GM10847 (cell line): Measurements from ENCODE around the gene GLRX.

Experiments used
- POLR2A ChIP-seq: IDR thresholded peaks from 2 replicates; pipeline ENCODE4 v1.6.1; 2011; ENCODE audit not compliant: insufficient read length; ENCODE audit errors: extremely low read depth

The GLRX gene

GRCh38 chr5:95857185-95857945 lies 34.8 kb upstream of the GLRX start:
- TF ChIP-seq POLR2A: no peak

DNA sequence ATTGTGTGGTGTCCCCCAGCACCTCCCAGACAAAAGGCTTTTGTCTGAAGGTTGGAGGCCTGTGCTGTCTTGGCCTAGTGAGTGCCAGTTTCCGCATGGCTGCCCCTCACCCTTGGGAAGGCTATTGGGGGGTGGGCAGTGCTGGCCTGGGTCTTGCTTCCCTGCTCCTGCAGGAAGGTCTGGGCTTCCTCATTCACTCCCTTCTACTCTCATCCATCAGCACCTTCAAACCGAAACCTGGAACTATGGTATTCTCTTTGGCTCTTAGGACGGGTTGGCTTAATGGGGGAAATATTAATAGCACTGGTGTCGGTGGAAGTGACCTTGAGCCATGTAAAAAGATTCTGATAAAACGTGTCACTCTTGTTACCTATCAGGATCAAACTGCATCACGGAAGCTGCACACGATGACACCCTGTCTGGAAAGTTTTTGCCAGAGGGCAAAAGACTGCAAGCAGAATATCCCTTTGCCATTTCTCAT lies 34.0 kb upstream of the GLRX start:
- no peak for TF ChIP-seq POLR2A

GRCh38 chr5:95853490-95853889 lies 31.0 kb upstream of the GLRX start:
- no peak for TF ChIP-seq POLR2A

DNA sequence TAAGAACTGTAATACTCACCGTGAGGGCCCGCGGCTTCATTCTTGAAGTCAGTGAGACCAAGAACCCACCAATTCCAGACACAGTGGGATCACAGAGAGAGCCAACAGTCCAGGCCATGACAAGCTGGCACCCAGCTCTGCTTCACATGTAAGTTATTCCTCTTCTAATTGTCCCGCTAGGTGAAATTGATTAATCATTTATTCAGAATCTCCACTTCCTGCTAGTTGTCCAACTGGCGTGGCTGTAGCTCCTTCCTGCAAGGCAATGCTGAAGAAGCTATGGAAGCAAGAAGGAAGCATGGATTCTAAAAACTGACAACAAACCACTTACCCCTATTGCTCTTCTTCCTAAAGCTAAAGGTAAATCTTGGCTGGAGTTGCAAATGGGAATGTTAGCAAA lies 30.0 kb upstream of the GLRX start:
- TF ChIP-seq POLR2A: no peak

GRCh38 chr5:95850391-95850894 lies 27.9 kb upstream of the GLRX start:
- TF ChIP-seq POLR2A: no peak

- TF ChIP-seq POLR2A: no peak
Observed at GRCh38 chr5:95848701-95849100, 26.2 kb upstream of the GLRX start.

DNA sequence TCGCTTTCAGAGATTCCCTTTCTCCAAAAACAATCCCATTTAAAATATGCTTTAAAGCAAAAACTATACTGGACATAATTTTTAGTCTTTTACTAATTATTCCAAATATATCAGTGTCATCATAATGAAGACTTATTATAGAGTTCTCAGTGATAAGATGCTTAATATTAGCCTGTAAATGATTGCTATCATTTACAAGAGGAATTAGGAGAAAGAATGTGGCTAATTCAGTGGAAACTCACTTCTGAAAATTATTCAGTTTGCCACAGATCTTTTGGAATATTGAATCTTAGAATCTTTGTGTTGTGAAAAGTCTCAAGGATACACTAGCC lies 24.7 kb upstream of the GLRX start:
- TF ChIP-seq POLR2A: no peak

DNA sequence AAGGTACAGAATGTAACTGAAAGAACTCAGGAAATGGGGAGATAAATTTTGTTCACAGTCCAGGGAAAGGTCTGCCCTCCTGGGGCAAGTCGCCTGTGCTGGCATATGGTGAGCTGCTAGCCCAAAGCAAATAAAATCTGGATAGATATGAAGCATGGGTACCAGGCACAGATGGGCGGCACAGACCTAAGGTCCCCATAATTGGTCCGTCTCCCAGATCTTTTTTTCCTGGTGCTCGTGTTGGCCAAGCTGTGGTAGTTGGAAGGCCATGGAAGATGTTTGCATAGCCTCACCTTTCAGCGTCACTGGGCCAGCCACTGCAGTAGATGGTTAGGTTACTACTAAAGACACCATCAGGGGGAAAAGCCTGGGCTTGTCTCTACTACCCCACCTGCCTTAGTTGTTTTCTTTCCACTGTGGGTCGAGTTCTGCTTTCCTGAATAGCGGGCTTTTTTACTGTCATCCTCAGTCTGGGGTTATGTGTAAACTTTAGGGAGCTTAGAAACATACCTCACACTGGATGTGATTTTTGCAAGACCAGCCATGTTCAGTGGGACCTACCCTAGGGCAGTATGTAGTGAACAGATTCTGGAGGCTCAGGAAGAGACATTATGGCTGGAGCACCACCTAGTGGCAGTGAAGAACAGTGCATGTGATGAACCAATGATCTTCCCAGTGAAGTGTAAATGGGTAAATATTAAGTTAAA lies 24.2 kb upstream of the GLRX start:
- TF ChIP-seq POLR2A: no peak

GRCh38 chr5:95845391-95845790 lies 22.9 kb upstream of the GLRX start:
- TF ChIP-seq POLR2A: no peak

- no peak for TF ChIP-seq POLR2A
Observed at GRCh38 chr5:95843733-95844223, 21.3 kb upstream of the GLRX start.

DNA sequence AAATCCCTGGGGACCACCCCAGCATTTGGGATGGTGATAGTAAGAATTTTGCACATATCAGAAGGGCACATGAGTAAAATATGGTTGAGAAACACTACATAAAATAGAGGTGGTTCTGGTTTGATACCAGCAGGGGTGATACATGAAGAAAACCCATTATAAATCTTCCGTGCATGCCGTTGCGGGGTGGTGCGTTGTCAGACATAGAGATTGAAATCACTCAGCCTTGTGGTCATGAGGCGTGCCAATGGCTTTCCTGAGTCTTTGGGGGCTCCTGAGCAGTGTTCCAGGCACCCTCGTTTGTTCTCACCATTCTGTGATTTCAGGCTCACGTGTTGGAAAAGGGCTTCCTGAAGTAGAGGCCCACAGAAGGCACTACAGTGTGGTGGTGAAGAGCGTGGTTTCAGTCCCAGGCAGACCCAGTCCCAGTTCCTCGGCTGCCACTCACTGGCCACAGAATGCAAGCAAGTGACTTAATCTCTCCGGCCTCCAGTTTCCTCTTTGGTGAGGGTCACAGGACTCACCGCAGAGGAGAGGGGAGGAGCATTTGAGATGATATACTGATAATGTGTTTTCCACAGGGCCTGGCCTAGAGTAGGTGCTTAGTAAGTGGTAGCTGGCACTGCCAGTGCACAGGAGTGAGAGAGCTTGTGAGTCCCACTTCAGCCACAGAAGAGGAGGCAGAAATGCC lies 20.5 kb upstream of the GLRX start:
- no peak for TF ChIP-seq POLR2A

- TF ChIP-seq POLR2A: no peak
Observed at GRCh38 chr5:95841914-95842812, 19.6 kb upstream of the GLRX start.

DNA sequence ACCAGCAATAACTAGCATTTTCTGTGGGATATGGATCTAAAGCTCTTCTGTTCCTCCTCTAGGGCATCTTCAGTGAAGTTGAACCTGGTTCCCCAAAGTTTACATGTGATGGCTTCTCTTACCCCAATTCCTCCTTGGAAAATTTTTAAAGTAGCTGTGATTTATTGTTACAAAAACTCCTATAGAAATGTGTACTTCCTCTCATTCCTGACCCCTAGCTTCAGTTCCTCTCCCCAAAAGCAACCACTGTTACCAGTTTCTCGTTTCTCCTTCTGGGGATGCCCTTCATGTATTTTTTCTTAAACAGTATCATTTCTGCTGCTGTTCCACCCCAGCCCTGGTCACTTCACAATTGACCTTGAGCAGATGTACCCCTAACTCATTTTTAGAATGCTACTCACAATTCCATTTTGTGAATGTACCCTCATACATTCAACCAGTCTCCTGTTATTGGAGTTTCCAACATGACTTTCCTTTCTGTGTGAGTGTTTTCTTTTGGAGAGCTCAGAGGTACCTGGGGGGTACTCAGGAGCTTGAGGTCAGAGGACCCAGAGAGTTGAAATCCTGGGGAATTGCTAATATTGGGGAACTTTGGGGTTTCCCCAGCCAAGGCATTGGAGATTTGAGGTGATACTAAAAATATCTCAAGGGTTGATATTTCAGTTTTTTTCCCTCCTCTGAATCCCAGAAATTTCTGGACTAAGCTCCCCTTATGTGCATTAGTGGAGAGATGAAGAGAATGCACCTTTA lies 18.6 kb upstream of the GLRX start:
- no peak for TF ChIP-seq POLR2A

GRCh38 chr5:95839658-95840057 lies 17.1 kb upstream of the GLRX start:
- TF ChIP-seq POLR2A: no peak
